ENCODE measurements around the gene TRDMT1. TPM values are rescaled to one million over a fixed set of nuclear protein-coding genes. Genes with fewer than 3 reads are reported as not detected.

Gene TRDMT1
- total RNA-seq: 8.9 TPM

DNA sequence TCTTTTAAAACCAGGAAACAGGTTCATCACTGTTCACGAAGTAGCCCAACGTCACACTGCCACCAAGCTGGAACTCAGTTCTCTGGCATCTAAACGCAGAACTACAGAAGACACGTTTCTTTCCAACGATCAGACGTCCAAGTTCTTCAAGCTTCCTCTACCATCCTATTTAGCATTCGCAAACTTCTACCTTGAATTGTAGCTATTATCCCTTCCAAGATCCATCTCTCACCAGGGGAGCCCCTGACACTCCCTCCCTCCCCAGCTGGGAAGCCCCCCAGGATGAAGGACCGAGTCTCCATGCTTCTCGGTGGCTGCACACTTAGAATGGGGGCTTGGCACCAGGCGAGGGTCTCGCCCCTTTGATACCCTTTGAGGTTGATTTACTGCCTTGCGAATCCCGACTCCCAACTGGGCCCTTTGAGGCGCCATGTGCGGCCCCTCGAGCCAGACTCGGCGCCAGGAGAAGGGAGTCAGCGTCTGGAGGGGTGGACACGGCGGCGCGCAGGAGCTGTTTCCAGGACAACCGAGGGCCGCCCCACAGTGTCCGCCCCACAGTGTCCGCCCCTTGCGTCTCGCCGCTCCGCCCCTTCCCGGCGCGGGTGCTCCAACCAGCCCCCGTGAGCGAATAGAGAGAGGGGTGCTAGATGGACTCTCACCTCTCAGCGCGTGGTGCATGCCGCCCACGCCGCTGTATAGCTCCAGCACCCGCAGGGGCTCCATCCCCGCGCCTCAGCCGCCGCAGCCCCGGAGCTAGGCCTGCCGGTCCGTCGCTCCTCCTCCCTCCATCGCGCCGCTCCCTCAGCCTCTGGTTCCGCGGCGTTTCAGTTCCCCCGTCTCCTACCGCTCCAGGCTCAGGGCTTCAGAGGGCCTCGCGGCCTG, at the start of gene TRDMT1:
Gene TRDMT1 (minus strand): TSS at position 761 of the 882 bp plus-strand sequence. CDS start 38 bp downstream, at position 723.
- peak; percentile 70 to 89 (median 84) for DNase-seq (ENCODE audit: low read depth in 2 of 3, low spot score in 2 of 3)

GRCh38 chr10:17250736-17251135, 49.3 kb upstream of the TRDMT1 start:
- no peak for DNase-seq (ENCODE audit: low read depth in 2 of 3, low spot score in 2 of 3)

GRCh38 chr10:17249820-17250219, 48.3 kb upstream of the TRDMT1 start:
- no peak for DNase-seq (ENCODE audit: low read depth in 2 of 3, low spot score in 2 of 3)

GRCh38 chr10:17248964-17249363, 47.5 kb upstream of the TRDMT1 start:
- DNase-seq (ENCODE audit: low read depth in 2 of 3, low spot score in 2 of 3): no peak

- DNase-seq (ENCODE audit: low read depth in 2 of 3, low spot score in 2 of 3): no peak
Observed at GRCh38 chr10:17247210-17247609, 45.7 kb upstream of the TRDMT1 start.

DNA sequence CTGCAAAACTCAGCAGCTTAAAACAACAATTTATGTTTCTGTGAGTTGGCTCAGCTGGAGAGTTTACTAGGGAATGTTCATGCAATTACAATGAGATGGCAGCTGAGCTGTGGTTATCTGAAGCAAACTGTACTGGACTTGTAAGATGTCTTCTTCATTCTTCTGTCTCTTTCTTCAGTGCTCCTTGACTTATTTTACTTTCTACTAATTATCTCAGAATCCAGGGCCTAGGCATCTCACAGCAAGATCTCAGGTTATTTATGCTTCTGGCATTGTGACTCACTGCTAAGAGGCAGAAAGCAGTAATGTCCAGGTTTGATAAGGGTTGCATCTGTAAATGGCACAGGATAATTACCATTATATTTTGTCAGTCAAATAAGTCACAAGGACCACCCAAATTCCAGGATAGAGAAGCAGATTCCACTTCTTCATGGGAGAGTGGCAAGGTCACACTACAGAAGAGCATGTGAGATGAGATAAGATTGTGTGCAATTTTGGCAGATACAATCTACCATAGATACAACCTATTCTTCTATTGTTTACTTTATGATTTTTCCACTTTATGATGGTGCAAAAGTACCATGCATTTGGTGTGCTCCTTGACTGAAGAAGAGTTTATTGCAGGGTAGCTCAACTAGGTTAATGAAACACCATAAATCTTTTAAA, 43.4 kb upstream of the TRDMT1 start:
- DNase-seq (ENCODE audit: low read depth in 2 of 3, low spot score in 2 of 3): no peak

- DNase-seq (ENCODE audit: low read depth in 2 of 3, low spot score in 2 of 3): no peak
Observed at GRCh38 chr10:17241611-17242333, 40.3 kb upstream of the TRDMT1 start.

DNA sequence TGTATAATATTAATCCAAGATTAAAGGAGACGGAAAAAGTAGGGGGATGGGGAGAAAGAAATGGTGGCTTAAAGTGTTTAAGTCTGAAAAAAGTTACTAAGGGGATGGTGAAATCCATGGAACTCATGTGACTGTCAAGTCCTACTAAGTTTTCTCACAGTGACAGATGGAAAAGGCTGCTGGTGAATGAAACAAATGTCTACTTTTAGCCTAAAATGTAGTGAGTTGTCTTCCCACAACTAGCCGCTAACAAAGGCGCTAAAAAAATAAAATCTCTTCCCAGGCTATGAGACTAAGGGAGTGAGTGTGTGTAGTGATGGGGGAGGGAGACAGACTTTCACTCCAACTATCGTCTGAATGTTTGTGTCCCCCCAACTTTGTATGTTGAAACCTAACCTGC, 39.1 kb upstream of the TRDMT1 start:
- no peak for DNase-seq (ENCODE audit: low read depth in 2 of 3, low spot score in 2 of 3)

- no peak for DNase-seq (ENCODE audit: low read depth in 2 of 3, low spot score in 2 of 3)
Observed at GRCh38 chr10:17240096-17240495, 38.6 kb upstream of the TRDMT1 start.

GRCh38 chr10:17239345-17240085, 38.0 kb upstream of the TRDMT1 start:
- DNase-seq (ENCODE audit: low read depth in 2 of 3, low spot score in 2 of 3): no peak

DNA sequence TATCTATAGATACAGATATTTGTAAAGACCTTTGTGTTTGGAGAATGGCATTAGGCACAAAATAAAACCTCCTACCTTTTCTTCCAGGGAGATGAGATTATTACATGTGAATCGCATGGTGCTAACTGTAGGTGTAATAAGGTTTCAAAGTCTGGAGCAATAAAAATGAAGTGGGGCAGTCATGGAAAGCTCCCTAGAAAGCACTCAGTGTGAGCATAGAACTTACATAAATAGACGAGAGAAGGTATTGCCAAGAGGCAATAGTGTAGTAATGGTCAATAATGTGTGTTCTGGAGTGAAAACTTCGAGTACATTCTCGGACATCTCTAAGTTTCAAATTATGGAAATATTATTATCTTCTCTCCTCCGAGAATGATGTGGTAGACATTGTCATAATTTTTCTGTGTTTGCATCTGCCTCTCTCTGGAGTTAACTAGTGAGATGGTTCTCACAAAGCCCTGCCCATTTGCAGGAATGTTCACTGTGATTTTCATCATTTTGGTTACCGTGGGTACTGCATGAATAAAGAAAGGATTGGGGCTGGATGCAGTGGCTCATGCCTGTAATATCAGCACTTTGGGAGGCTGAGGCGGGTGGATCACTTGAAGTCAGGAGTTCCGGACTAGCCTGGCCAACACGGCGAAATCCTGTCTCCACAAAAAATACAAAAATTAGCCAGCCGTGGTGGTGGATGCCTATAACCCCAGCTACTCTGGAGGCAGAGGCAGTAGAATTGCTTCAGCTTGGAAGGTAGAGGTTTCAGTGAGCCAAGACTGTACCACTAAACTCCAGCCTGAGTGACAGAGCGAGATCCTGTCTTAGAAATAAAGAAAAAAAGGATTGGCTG, 37.2 kb upstream of the TRDMT1 start:
- peak in 1 of 3 donors; percentile 63 for DNase-seq (ENCODE audit: low read depth in 2 of 3, low spot score in 2 of 3)

DNA sequence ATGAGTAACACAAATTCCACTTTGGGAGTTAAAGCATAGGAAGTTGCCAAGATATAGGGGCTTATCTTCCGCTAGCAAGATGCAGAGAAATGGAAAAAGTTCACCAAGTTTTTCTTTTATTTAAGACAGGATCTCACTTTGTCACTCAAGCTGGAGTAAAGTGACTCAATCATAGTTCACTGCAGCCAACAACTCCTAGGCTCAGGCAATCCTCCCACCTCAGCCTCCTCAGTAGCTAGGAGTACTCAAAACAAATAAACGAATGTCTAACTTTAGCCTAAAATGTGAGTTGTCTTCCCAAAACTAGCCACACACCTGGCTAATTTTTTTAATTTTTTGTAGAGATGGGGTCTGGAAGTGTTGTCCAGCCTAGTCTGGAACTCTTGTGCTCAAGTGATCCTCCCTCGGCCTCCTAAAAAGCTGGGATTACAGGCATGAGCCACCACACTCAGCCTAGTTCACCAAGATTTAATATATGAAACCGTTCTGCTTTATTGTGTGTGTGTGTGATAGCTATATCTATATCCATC, 36.5 kb upstream of the TRDMT1 start:
- peak in 1 of 3 donors; percentile 59 for DNase-seq (ENCODE audit: low read depth in 2 of 3, low spot score in 2 of 3)

DNA sequence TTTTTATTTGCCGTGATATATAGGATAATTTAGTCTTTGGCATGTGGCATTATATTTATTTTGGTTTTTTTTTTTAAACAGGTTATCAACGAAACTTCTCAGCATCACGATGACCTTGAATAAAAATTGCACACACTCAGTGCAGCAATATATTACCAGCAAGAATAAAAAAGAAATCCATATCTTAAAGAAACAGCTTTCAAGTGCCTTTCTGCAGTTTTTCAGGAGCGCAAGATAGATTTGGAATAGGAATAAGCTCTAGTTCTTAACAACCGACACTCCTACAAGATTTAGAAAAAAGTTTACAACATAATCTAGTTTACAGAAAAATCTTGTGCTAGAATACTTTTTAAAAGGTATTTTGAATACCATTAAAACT, 35.7 kb upstream of the TRDMT1 start:
- no peak for DNase-seq (ENCODE audit: low read depth in 2 of 3, low spot score in 2 of 3)

DNA sequence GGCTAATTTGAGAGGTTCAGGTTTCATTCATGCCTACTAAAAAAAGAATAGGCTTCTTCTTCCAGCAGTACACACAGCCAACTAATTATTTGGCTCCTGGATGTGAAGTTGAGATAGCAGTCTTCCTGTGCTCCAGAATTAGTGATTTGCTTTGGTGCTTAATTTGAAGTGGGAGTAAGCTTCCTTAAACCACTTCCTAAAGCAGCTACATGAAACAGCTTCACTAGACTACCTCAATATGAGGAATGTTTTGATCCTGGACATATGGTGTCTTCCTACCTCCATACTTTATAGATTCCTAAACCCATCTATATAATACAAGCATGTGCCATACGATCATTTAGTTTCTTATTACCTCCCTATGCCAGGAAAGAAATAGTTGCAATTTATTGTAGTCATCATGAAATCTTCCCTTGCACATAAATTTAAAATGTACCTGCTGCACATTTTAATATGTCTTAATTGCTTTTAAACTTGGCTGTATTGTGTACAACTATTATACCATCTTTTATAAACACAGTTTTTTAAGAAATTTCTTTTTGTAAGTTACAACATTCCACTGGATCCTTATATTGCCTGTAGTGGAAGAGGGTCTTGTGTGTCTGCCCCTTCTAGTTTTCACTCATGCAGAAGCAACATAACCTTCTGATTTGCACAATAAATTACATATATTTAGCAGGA, 35.1 kb upstream of the TRDMT1 start:
- DNase-seq (ENCODE audit: low read depth in 2 of 3, low spot score in 2 of 3): no peak

- DNase-seq (ENCODE audit: low read depth in 2 of 3, low spot score in 2 of 3): no peak
Observed at GRCh38 chr10:17235136-17235535, 33.7 kb upstream of the TRDMT1 start.

- DNase-seq (ENCODE audit: low read depth in 2 of 3, low spot score in 2 of 3): no peak
Observed at GRCh38 chr10:17234431-17234945, 33.0 kb upstream of the TRDMT1 start.

DNA sequence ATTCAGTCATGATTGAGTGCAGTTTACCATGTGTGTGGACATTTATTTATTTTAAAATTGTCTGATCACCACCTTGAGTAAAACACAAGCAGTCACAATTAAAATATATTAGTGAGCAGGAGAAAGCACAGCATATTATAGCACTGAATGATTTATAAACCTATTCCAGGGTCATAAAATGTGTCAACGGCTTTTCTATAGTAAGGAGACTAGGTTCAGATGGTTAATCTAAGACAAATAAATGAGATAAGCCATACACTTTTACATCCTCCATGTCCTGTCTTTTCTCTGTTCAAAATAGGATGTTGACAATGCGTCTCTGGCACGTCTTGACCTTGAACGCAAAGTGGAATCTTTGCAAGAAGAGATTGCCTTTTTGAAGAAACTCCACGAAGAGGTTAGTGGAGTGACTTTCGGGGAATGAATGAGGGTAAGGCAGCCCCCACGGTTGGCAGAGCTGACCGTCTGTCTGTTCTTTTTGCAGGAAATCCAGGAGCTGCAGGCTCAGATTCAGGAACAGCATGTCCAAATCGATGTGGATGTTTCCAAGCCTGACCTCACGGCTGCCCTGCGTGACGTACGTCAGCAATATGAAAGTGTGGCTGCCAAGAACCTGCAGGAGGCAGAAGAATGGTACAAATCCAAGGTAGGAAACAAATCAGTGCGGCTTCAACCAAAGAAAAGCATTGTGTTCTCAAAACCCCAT, 32.0 kb upstream of the TRDMT1 start:
- no peak for DNase-seq (ENCODE audit: low read depth in 2 of 3, low spot score in 2 of 3)

Data from hematopoietic multipotent progenitor cell (in vitro differentiated cells).